ENCODE results near the gene RASSF5. TPM values are rescaled to one million over a fixed set of nuclear protein-coding genes. Genes with fewer than 3 reads are reported as not detected.
A peak's percentile ranks its signal among the peaks of the same experiment; 100 is the strongest.

Gene RASSF5
- total RNA-seq, 1 experiment from 2014 or later = 0.69 TPM

- DNase-seq (ENCODE audit: low read depth) = no peak
Measured at GRCh38 chr1:206547104-206547503, 39.8 kb downstream of the RASSF5 start.

GRCh38 chr1:206550446-206550845 lies 43.1 kb downstream of the RASSF5 start:
- no peak for DNase-seq (ENCODE audit: low read depth)

- no peak for DNase-seq (ENCODE audit: low read depth)
Measured at GRCh38 chr1:206551296-206551985, 44.1 kb downstream of the RASSF5 start.

- no peak for DNase-seq (ENCODE audit: low read depth)
Measured at GRCh38 chr1:206551986-206552326, 44.6 kb downstream of the RASSF5 start.

- DNase-seq (ENCODE audit: low read depth) = no peak
Measured at GRCh38 chr1:206554211-206554610, 46.9 kb downstream of the RASSF5 start.

- DNase-seq (ENCODE audit: low read depth) = no peak
Measured at GRCh38 chr1:206554701-206555472, 47.6 kb downstream of the RASSF5 start.

- DNase-seq (ENCODE audit: low read depth) = no peak
Measured at GRCh38 chr1:206555473-206555935, 48.2 kb downstream of the RASSF5 start.

- no peak for DNase-seq (ENCODE audit: low read depth)
Measured at GRCh38 chr1:206556047-206556749, 48.9 kb downstream of the RASSF5 start.

- DNase-seq (ENCODE audit: low read depth) = peak; percentile 67
Measured at GRCh38 chr1:206556750-206557635, 49.7 kb downstream of the RASSF5 start.

- no peak for DNase-seq (ENCODE audit: low read depth)
Measured at GRCh38 chr1:206557636-206558473, 50.5 kb downstream of the RASSF5 start.

GRCh38 chr1:206558794-206559671 lies 51.7 kb downstream of the RASSF5 start:
- DNase-seq (ENCODE audit: low read depth) = no peak

GRCh38 chr1:206559672-206559995 lies 52.3 kb downstream of the RASSF5 start:
- no peak for DNase-seq (ENCODE audit: low read depth)

- no peak for DNase-seq (ENCODE audit: low read depth)
Measured at GRCh38 chr1:206560007-206560716, 52.8 kb downstream of the RASSF5 start.

GRCh38 chr1:206563367-206564207 lies 56.3 kb downstream of the RASSF5 start:
- DNase-seq (ENCODE audit: low read depth) = no peak

- no peak for DNase-seq (ENCODE audit: low read depth)
Measured at GRCh38 chr1:206565995-206566394, 58.7 kb downstream of the RASSF5 start.

- DNase-seq (ENCODE audit: low read depth) = no peak
Measured at GRCh38 chr1:206566999-206567398, 59.7 kb downstream of the RASSF5 start.

GRCh38 chr1:206568256-206568655 lies 60.9 kb downstream of the RASSF5 start:
- peak; percentile 63 for DNase-seq (ENCODE audit: low read depth)

- no peak for DNase-seq (ENCODE audit: low read depth)
Measured at GRCh38 chr1:206568779-206569352, 61.5 kb downstream of the RASSF5 start.

Measured in Daoy (cell line).